ENCODE measurements around the gene SRSF1.
A peak's percentile ranks its signal among the peaks of the same experiment; 100 is the strongest.
"Not testable (repeated sequence)": the region's sequence is repeated elsewhere in the genome, so short reads cannot be mapped to it uniquely, and the experiment has no call there.

The SRSF1 gene, protein sequence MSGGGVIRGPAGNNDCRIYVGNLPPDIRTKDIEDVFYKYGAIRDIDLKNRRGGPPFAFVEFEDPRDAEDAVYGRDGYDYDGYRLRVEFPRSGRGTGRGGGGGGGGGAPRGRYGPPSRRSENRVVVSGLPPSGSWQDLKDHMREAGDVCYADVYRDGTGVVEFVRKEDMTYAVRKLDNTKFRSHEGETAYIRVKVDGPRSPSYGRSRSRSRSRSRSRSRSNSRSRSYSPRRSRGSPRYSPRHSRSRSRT

DNA sequence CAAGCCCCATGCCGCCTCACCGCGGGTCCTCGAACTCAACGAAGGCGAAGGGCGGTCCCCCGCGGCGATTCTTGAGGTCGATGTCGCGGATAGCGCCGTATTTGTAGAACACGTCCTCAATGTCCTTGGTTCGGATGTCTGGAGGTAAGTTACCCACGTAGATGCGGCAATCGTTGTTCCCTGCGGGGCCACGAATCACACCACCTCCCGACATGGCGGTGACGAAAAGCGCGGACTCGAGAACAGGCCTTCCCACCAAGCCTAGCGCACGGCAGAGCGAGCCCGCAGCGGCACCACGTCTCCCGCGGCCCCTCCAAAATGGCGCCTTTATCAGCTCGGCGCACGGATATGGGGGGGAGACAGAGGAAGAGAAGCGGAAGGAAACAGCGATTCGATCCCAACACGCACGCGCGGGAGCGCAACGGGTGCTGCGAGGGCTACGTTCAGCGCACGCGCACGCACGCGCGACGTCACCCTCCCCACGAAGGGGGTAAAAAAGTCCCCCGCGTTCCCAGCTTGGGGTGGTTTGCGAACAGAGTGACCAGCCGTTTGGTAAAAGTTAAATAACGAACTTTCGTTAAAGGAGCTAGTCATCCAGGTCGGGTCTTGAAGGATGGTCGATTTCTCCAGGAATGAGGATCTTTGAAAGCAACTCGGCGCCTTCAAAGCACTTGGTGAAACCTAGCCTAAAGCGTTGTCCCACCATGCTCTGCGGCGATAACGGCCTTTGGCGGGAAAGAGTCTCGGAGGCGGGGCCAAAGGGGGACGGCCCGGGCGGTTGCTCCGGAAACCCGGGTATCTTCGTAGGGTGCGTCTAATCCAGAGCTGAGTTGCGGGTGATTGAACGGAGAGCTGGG, at the start of gene SRSF1:
SRSF1 (minus strand) TSS at position 323 of the 857 bp plus-strand sequence; CDS start at position 214, 109 bp downstream.
- peak; percentile 100 for DNase-seq

DNA sequence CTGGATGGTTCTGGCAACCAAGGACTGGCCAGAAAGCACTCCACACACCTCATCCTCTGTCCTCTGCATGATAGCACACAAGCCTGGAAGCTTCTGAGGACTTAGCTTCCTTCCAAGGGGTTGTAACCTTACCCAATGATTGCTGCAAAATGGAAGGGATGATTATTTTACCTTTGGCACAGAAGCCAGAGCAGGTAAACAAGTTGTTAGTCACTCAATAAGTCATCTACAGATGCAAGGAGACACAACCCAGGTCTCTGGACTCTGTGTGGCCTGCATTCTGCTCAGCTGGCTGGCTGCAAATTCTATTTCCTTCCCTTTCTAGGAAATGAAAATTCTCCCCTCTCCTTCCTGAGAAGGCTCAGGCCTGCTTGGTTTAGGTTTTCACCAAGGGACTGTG, 49.4 kb upstream of the SRSF1 start:
- no peak for DNase-seq

DNA sequence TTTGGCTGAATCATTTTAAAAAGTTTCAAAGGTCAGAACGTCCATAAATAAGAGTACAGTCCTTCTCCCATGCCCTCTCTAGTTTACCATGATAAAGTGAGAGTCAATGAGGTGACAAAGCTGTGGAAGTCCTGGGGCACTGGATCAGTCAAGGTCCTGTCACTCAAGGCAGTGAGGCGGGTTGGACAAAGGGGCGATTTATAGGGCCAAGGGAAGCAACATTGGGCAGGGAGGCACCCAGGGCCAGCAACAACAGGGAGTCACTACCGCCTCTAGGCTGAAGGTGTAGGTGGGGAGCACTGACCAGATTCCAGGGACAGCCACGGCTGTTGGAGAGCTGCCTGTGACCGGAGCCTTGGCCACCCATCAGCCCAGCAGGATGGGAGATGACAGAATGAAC, 47.6 kb upstream of the SRSF1 start:
- no peak for DNase-seq

DNA sequence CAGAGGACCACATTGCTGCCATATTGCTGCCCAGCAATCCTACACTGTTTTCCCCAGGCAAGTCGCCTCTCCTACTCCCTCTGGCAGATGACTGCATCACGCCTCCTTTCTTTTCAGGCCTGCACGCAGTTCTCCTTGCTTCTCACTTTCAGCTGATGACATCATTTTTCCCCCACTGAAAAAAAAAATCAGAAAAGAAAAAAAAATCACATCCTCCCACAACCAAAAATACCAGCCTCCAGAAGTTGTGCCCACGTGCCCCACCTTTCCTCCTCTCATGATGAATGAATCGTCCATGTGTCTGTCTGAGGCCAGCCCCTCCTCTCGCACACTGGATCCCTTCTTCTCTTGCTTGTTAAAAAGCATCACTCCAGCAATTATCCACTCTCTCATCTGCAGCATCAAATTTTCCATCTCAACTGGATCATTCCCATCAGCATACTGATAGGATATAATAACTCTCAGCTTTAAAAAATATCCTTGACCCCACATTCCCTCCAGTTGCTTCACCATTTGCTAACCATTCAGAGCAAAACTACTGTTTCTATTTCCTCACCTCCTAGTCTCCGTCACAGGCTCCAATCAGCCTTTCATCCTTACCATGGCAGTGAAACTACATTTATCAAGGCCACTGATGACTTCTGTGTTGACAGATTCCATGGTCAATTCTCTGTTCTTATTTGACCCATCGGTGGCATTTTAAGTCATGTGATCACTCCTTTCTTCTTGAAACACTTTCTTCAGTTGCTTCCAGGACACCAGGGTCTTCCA, 46.1 kb upstream of the SRSF1 start:
- DNase-seq = no peak

DNA sequence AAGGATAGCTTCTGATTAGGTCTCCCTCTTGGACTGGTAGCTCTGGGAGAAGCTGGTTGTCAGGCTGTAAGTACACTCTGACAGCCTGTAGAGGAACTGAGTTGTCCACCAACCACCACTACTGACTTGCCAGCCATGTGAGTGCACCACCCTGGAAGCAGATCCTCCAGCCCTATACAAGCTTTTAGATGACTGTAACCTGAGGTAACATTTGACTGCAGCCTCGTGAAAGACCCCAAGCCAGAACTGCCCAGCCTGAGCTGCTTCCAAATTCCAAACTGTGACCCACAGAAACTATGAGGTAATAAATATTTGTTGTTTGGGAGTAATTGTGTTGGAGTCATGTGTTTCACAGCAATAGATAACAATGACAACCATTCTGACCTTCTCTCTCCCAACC, 45.4 kb upstream of the SRSF1 start:
- no peak for DNase-seq

DNA sequence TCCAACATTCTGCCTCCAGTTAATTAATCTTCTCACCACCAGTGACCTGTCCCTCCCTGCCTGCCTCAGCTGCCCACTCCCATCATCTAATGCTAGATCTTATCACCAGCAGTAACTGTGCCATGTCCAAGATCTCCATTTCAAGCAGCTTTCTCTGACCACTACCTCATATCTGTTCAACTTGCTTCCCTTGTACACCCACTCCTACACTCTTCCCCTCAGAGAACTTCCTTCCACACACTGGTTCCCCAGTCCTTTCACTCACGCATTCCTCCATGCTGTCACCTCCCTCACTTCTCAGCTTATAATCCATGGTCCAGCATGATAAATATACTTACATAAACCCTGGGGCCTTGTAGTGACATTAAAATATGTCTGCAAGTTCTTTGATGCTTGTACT, 44.4 kb upstream of the SRSF1 start:
- DNase-seq = no peak

DNA sequence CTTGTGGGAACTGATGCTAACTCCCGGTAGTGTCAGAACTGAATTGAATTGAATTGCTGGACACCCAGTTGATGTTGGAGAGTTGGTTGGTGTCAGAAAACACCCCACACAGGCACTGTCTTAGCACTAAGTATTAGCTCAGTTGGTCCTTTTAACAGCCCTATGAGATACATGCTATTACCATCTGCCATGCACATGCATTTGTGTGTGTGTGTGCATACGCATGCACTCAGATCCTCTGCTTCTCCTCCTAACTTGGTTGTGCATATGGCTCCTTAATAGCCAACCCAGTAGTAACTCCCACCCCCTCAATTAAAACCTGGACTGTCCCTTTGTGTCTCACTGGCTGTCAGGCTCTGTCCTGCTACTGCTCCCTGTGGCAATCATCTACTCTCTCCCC, 43.9 kb upstream of the SRSF1 start:
- no peak for DNase-seq

DNA sequence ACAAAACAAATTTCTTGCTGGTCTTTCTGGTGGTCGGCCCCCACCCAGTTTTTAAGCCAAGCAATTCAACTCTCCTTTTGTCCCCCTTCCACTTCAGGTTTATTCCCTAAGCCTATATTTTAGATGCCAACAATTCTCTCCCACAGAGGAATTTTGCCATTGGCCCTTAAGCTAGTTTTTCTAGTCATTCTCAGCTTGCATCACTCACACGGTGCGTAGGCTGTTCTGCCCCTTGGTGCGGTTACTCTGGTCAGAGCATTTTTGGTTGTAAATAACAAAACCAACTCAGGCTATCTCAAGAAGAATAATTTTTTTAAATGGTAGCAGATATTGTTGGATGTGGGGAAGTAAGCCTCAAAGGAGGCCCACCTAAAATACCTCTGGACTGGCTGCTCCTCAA, 42.5 kb upstream of the SRSF1 start:
- DNase-seq = no peak

DNA sequence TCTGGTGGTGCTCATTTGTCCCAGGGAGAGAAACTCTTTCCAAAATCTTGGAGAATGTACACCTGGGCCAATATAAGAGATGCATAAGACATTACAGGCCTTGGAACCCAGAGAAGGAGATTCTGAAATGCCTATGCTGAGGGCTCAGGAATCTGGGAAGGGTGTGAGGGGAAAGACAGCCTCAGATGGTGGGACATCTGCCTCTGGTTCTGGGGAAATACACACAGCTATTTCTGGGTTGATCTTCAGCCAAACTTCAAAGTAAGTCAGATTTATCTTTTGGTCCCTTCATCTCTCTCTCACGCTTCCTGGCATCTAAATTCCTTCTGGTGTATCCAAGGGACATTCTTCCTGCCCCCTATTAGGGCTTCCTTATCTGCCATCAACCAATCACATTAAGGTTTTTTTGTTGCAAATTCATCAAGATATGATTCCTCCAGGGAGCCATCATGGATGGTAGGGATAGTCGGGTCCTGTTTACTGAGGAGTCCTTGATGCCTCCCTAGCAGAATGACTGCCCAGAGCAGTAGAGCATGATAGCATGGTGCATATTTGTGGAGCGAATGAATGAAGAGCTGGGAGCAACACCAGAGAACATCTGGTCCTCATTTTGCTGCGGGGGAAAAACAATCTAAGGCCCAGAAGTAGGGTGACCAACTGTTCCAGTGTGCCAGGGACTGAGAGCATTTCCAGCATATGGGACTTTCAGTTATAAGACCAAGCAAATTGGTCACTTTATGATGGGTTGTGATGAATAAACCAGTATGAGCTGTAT, 40.5 kb upstream of the SRSF1 start:
- no peak for DNase-seq

DNA sequence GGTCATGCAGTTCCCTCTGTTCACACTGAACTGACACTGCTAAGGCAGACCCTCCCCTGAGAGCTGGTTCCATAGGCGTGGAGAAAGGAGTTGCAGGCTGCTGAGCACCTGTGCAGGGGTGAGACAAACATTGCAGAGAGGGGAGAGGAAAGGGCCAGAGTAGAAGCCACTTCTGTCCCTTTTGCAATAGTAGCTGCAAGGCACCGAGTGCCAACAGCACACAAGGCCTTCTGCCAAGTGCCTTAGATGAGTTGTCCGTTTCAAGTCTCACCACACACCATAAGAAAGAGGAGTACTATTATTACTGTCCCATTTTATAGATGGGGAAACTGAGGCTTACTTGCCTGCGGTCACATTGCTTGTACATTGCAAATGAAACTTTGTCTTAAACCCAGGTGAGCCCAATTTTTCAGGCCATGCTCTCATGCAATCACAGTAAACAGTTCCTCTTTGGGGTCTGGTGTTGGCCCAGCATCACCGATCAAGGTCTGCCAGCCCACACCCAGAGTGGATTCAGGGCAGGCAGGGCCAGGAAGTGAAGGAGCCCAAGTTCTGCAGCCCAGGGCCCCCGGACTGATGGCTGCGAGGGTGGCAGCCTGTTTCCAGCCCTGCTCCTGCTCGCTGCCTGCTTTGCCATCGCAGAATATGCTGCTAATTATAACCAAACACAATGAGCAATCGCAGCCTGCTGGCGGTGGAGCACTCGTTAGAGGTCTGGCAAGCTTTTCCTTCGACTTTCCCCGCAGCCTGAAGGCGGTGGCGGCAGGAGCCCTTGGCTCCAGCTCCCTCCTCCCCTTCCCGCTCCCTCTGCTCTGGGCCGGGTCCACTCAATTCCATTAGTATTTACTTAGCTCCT, 39.4 kb upstream of the SRSF1 start:
- DNase-seq = no peak

DNA sequence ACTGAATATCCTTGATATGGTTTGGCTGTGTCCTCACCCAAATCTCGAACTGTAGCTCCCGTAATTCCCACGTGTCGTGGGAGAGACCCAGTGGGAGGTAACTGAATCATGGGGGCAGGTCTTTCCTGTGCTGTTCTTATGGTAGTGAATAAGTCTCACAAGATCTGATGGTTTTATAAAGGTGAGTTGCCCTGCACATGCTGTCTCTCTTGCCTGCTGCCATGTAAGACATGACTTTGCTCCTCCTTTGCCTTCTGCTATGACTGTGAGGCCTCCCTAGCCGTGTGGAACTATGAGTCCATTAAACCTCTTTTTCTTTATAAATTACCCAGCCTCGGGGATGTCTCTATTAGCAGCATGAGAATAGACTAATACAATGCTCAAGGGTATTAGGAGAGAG, 37.2 kb upstream of the SRSF1 start:
- not testable (repeated sequence) for DNase-seq

DNA sequence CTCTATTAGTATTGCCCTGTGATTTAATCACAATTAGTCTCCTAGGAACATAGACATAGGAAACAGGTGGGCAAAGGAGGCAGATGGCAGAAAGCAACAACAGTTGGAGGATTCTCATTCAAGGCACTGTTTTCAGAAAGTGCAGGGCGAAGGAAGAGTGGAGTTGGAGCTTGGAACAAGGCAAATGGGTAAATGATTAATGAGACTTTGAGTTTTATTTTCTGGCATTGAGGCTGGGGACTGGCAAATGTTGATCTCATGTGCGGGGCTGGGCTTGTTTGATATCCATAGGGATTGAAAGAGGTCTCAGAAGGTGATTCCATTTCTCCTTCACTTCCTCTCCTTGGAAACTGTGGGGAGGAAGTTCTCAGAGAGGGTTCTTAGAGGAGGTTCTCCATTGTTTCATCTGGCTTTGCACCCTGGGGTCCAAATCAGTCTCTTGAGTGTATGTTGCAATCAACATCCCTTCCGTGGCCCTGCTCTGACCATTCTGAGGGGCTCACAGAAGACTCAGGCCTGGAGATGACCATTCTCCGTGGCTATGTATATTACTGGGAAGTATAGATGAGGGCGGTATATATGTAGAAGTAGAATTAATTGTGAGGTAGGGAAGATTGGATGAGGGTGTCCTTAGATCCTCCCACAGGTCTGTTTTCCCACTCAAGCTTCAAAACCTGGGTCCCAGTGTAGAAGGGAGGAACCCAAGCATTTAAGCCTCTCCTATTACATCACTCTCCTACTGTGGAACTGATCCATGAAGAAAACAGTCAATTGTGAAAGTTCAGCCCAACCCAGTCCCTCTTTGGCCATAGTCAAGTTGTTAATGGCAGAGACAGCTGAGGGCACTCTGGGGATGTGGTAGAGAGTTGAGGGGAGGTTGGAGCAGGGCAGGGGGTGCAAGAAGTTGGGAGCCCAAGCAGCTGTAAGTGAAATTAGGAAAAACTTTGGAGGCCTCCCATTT, 36.5 kb upstream of the SRSF1 start:
- peak; percentile 34 for DNase-seq

DNA sequence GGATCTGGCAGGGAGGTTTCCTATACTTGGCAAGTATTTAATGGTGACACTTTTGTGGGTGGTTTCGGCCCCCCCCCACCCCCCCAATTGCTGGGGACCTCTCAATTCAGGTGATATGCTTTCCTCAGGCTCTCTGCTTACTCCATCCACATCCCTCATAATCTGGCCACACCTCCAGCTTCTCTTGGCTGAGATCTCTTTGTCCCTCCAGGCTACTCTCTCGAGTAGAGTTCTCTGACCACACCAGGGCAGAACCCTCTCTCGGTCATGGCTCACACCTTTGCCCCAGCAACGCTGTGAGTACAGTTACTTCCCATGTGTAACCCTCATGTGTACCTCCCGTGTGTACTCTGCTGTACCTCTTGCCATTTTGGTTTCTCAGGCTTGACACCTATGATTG, 34.1 kb upstream of the SRSF1 start:
- DNase-seq = no peak

DNA sequence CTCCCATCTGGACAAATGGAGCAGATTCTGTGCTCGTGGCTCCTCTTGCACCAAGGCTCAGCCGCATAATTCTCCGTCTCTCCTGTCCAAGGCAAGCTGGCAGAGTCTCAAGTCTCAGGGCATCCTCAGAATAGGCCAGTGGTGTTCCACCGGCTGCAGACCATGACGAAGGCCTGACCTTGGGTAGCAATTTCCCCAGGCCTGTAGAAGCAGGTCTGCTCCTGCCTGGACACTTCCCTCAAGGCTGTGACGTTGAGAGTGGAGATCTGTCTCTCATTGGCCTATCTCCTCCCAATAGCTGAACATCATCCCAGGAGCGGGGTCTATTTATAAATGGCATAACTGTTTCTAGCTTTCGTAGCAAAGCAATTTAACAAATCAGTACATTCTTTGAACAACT, 33.3 kb upstream of the SRSF1 start:
- DNase-seq = no peak

DNA sequence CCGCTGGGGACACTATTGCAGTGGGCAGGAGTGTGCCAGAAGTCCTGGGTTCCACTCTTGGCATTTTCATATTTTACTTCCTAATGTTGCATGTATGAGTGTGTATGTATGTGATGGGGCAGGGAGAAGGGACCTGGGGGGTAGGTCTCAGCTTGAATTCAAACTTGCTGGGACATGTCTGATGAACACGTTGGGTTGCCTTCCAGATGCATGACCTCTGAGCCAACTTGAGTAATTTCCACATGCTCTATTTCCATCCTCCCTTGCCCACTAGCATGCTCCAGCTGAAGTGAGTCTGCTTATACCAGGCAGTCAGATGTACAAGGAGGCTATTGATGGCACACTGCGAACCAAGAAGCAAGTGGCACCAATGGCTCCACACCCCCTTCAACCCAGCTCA, 32.9 kb upstream of the SRSF1 start:
- no peak for DNase-seq

DNA sequence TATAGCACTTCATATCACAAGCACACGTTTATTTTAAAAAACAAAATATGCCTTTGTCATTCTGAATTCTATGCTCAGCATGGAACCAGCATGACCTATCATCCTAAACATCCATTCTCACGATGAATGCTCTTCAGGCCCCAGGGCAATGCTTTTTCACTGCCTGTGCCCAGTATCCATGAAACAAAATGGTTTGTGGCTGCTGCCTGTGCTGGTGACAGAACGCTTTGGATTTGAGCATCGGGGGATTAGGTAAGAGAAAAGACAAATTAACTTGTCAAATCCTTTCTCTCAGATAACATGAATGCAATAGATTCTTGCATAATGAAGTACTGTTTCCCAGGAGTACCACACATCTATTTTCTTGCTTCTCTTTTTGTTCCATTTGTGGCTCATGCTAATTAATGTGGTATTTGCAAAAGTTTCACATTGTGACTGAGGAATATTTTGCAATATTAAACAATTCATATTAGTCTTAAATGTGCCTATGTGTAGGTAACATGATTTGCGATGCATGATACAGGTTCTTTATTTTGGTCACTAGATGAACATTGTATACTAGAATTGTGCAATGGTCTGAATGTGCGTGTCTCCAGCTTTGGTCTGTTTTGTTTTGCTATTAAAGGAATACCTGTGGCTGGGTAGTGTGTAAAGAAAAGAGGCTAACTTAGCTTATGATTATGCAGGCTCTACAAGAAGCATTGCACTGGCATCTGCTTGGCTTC, 25.8 kb upstream of the SRSF1 start:
- DNase-seq = peak; percentile 57

DNA sequence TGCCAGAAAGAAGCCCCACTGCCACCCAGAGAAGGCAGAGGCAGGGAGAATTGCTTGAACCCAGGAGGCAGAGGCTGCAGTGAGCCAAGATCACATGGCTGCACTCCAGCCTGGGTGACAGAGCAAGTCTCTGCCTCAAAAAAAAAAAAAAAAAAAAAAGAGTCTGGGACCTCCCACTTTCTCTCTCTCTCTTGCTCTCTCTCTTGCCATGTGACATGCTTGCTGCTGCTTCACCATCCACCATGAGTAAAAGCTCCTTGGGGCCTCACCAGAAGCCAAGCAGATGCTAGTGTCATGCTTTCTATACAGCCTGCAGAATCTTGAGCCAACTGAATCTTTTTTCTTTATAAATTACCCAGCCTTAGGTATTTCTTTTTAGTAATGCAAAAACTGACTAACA, 21.5 kb upstream of the SRSF1 start:
- no peak for DNase-seq

DNA sequence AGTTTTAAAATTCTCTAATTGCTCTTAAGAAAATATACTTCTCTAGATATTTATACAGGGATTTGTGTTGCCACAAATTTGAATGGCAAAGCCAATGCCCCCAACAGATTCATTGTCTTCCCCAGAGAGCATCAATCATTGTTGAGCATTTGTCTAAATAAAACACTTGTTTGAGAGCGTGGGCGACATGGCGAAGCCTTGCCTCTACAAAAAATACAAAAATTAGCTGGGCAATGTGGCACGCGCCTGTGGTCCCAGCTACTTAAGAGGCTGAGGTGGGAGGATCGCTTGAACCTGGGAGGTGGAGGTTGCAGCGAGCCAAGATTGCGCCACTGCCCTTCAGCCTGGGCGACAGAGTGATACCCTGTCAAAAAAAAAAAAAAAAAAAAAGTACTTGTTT, 13.4 kb upstream of the SRSF1 start:
- DNase-seq = no peak

DNA sequence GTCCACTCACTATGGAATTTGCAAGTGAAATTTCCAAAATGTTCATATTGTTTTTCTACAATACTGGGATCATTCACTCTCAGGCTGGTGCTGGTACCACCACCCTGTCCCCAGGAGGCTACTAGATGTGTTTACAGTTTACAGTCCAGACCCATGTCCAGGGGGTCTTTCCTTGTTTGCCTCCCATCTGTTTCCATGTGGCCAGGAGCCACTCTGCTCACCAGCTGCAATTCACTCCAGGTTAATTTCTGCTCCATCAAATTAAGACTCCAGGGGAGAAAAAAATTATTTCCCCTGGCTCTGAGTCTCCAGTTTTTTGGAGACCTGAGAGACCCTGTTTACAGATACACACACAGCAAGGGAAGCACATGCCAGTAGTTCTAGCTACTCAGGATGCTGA, 12.5 kb upstream of the SRSF1 start:
- no peak for DNase-seq

DNA sequence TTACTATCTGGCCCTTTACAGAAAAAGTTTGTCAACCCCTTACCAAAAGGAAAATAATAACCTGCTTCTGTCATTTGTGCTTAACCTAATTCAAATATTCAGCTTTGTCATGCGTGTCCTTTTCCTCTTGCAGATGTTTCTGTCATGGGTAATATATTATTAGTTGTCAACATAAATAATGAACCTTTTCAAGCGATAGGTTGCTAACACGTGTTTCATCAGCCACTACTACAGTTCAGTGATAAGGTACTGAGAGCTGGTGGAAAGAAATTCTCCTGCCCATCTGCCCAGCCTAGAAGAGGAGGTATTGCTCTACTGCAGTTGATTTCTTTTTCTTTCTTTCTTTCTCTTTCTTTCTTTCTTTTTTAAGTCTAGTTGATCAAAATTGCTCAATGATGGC, 12.0 kb upstream of the SRSF1 start:
- DNase-seq = no peak
